Stomach (tissue), 9 donors: ENCODE data around the gene MINK1. TPM values are rescaled to one million over a fixed set of nuclear protein-coding genes. Genes with fewer than 3 reads are reported as not detected.

Experiments
- DNase-seq, 2 donors: peaks; one replicate each; pipeline versions ENCODE4 v3.0.0 to v3.0.0-alpha.2; 2013 to 2019
- H3K27ac ChIP-seq, 5 donors: fragments of 200-600 bp in 4 of 5; sonication (generic) in 4 of 5; one replicate each; pipeline ENCODE4 v1.5.1; 2013 to 2019; ENCODE audit warnings: mild to moderate bottlenecking in 1 of 5, moderate library complexity in 1 of 5
- H3K27me3 ChIP-seq, 3 donors: fragments of 200-600 bp; sonication (generic); one replicate each; pipeline ENCODE4 v1.5.1; 2017 to 2019; ENCODE audit warnings: mixed run types in 1 of 3
- H3K36me3 ChIP-seq, 4 donors: fragments of 200-600 bp; sonication (generic); 1 replicate in 3 of 4; 2 replicates in 1 of 4; pipeline ENCODE4 v1.5.1; 2016 to 2019
- H3K4me1 ChIP-seq, 4 donors: fragments of 200-600 bp; sonication (generic); one replicate each; pipeline ENCODE4 v1.5.1; 2016 to 2019
- H3K4me3 ChIP-seq, 4 donors: fragments of 200-600 bp; sonication (generic) in 3 of 4; one replicate each; pipeline ENCODE4 v1.5.1; 2016 to 2019; ENCODE audit warnings: mild to moderate bottlenecking in 1 of 4
- H3K9me3 ChIP-seq, 4 donors: fragments of 200-600 bp; sonication (generic); one replicate each; pipeline ENCODE4 v1.5.1; 2016 to 2019
- EP300 ChIP-seq: sonication (generic); formaldehyde crosslinking; IDR thresholded peaks from one replicate; pipeline ENCODE4 v1.6.1; 2017; ENCODE audit warnings: antibody characterized with exemption
- POLR2A ChIP-seq, 4 donors: fragments of 450-650 bp; IDR thresholded peaks; one replicate each; pipeline ENCODE4 v1.6.1; 2016; ENCODE audit warnings: antibody characterized with exemption in 4 of 4, control low read depth in 2 of 4, mild to moderate bottlenecking in 1 of 4, moderate library complexity in 1 of 4
- POLR2AphosphoS5 ChIP-seq, 3 donors: sonication (generic); formaldehyde crosslinking; IDR thresholded peaks; one replicate each; pipeline ENCODE4 v1.6.1; 2016; ENCODE audit warnings: antibody characterized with exemption in 3 of 3
- WGBS, 5 donors: extraction: QIAGEN DNeasy Blood & Tissue Kit in 3 of 5; methylation state at CpG; one replicate each; pipeline versions ENCODE4 v1.1.5 to v1.1.7; 2013 to 2018; 5-methylcytosine and 5-hydroxymethylcytosine counted together
- intact Hi-C: fragments of 100-400 bp; cut with DNase I; formaldehyde crosslinking; loops from one replicate; pipeline ENCODE4 v1.15.1; 2023; ENCODE audit warnings: low total_unique reads
- polyA plus RNA-seq, 3 donors: library from polyadenylated mRNA; stranded (reverse); fragments of 200-250 nt; gene quantifications; one replicate each; pipeline ENCODE4 v1.2.3, GENCODE V29; 2013
- total RNA-seq, 5 donors: library from RNA; depleted of rRNA; stranded (reverse); fragments of >200 nt; gene quantifications; one replicate each; pipeline versions ENCODE4 v1.1.0 to v1.2.3, GENCODE V29; 2014 to 2016
- TF ChIP-seq, protein P1 (sequence below), 7 experiments: fragments of 450-650 bp in 4 of 7; fragments of 200-600 bp in 3 of 7; sonication (generic) in 3 of 7; IDR thresholded peaks; one replicate each; pipeline ENCODE4 v1.5.1; 2016 to 2019; ENCODE audit warnings: antibody characterized with exemption in 7 of 7, control low read depth in 2 of 7, mild to moderate bottlenecking in 1 of 7
- donor health status: healthy with polysubstance abuse.
- donor health status: Bipolar disorder and iron deficiency.
- donor health status: healthy.

Gene MINK1
- total and polyA plus RNA-seq, 8 donors: 24.6 to 230 (median 49.4) TPM

DNA sequence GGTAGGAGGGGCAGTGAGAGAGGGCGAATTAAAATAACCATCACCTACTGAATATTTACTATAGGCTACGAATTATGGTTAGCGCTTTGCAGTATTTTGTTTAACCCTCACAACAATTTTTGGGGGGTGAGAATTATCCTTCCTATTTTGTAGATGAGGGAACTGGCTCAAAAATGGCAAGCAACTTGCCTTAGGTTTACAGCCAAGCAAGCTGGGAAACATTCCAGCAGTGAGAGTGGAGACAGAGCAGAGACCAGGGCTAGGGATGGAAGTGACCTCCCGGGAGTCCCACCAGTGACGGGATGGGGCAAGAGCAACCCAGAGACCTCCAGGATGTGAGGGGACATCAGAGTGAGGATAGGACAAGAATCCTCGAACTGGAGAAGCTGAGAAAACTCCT, 46.6 kb upstream of the MINK1 start:
- Histone ChIP-seq H3K27ac (peak overlapping the region in 1 of 5 donors; percentile 37), H3K27me3 (peaks cover 0 to 57% (median 17%) of the 10 kb centered on the region in 3 donors), H3K4me3 (peak overlapping the region; percentile 18 to 33 (median 32)), H3K36me3 (no peaks in the 10 kb centered on the region), H3K9me3 (no peaks in the 10 kb centered on the region), H3K4me1 (peaks cover 39 to 59% (median 48%) of the 10 kb centered on the region in 4 donors)
- peak in 1 of 2 donors; percentile 38 for DNase-seq
- TF ChIP-seq POLR2AphosphoS5 (IDR thresholded peaks at IDR 0.05) (no peak), EP300 (no peak), POLR2A (IDR thresholded peaks at IDR 0.05) (no peak)
- TF ChIP-seq, protein P1, sequence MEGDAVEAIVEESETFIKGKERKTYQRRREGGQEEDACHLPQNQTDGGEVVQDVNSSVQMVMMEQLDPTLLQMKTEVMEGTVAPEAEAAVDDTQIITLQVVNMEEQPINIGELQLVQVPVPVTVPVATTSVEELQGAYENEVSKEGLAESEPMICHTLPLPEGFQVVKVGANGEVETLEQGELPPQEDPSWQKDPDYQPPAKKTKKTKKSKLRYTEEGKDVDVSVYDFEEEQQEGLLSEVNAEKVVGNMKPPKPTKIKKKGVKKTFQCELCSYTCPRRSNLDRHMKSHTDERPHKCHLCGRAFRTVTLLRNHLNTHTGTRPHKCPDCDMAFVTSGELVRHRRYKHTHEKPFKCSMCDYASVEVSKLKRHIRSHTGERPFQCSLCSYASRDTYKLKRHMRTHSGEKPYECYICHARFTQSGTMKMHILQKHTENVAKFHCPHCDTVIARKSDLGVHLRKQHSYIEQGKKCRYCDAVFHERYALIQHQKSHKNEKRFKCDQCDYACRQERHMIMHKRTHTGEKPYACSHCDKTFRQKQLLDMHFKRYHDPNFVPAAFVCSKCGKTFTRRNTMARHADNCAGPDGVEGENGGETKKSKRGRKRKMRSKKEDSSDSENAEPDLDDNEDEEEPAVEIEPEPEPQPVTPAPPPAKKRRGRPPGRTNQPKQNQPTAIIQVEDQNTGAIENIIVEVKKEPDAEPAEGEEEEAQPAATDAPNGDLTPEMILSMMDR (IDR thresholded peaks at IDR 0.05): no peak
- WGBS, 5 donors: 14 to 26% (median 16%) methylated on average over 6 of the region's 6 CpGs
- intact Hi-C loops: loop anchor here (5.0 to 10.0 kb wide), 3 partner anchors 52 to 96 kb away; partner anchors contain the start of genes CXCL16, MED11, PELP1 and ZMYND15

DNA sequence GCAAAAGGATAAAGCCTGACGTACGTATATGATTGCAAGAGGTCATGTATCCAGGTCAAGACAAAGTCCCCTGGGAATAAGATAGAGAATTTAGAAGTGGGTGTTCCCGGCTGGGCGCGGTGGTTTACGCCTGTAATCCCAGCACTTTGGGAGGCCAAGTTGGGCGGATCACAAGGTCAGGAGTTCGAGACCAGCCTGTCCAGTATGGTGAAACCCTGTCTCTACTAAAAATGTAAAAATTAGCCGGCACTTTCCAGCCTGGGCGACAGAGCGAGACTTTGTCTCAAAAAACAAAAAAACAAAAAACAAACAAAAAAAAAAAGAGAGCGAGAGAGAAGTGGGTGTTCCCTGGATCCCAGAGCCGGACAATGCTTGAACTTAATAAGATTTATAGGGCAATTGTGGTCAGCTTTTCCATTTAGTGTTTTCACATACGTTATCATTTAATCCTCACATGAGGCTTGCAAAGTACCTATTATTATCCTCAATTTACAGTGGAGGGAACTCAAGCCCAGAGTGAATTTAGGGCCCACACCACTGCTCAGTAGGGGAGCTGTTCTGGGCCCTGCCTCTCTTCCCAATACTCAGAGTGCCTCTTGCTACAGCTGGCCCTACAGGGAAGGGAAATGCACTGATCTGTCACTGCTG, 44.9 kb upstream of the MINK1 start:
- TF ChIP-seq POLR2AphosphoS5 (IDR thresholded peaks at IDR 0.05) (no peak), POLR2A (IDR thresholded peaks at IDR 0.05) (no peak), EP300 (no peak)
- TF ChIP-seq, protein P1 (IDR thresholded peaks at IDR 0.05): no peak
- H3K27ac ChIP-seq: peak overlapping the region in 2 of 5 donors; percentile 98
- H3K4me3 ChIP-seq: peak overlapping the region in 3 of 4 donors; percentile 54 to 76 (median 64)
- H3K9me3 ChIP-seq: no peaks in the 10 kb centered on the region
- WGBS, 5 donors: 73 to 83% (median 77%) methylated on average over 14 of the region's 14 CpGs
- no peaks in the 10 kb centered on the region for H3K36me3 ChIP-seq
- peaks cover 0 to 39% (median 12%) of the 10 kb centered on the region in 3 donors for H3K27me3 ChIP-seq
- H3K4me1 ChIP-seq: peaks cover 39 to 59% (median 48%) of the 10 kb centered on the region in 4 donors
- no peak for DNase-seq
- intact Hi-C loops: loop anchor here (5.0 to 10.0 kb wide), 3 partner anchors 53 to 94 kb away; partner anchors contain the start of genes CXCL16, MED11, PELP1 and ZMYND15

DNA sequence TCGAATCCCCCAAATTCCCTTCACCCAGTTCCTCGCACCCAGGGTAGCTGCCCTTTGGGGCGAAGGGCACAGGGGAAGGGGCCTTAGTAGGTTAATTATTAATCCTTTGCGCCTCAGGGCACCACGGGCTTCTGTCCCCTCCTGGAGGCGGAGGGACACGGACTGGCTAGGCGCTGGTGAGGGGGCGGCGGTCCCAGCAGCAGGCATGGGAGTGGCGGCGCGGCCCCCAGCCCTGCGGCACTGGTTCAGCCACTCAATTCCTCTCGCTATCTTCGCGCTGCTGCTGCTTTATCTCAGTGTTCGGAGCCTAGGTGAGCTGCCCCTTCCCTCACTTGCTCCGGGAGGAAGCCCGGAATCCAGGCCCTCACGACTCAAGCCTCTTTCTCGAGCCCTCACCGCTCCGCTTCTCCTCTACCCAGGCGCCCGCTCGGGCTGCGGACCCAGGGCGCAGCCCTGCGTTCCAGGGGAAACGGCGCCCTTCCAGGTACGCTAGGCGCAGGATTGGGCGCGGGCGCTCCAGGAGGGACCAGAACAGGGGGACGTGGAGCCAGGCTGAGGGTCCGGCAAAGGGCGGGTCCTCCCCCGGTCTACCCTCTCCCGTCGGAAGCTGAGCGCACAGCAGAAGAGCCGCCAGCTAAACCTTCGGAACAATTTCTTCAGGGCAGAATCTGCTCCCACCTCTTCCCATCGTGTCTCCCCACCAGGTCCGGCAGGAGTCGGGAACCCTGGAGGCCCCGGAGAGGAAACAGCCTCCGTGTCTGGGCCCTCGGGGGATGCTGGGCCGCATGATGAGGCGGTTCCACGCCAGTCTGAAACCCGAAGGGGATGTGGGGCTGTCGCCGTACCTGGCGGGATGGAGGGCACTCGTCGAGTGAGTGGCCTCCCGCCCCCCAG, 44.1 kb upstream of the MINK1 start, which contains the start of gene GLTPD2:
TSS of gene GLTPD2 (plus strand) at position 158 of the 894 bp plus-strand sequence. CDS start at position 206, 48 bp downstream.
- peaks cover 0 to 31% (median 12%) of the 10 kb centered on the region in 3 donors for H3K27me3 ChIP-seq
- H3K4me3 ChIP-seq: peak within 1 kb of the TSS; percentile 54 to 76 (median 66)
- TF ChIP-seq EP300 (no peak), POLR2AphosphoS5 (IDR thresholded peaks at IDR 0.05) (no peak), POLR2A (IDR thresholded peaks at IDR 0.05) (no peak)
- TF ChIP-seq, protein P1 (IDR thresholded peaks at IDR 0.05): no peak
- H3K9me3 ChIP-seq: no peaks in the 10 kb centered on the region
- no peaks in the 10 kb centered on the region for H3K36me3 ChIP-seq
- peak within 1 kb of the TSS; percentile 94 to 99 (median 98) for H3K27ac ChIP-seq
- intact Hi-C loops: loop anchor here (5.0 to 10.0 kb wide), 3 partner anchors 54 to 93 kb away; partner anchors contain the start of genes CXCL16, MED11, PELP1 and ZMYND15
- DNase-seq: peak in 1 of 2 donors; percentile 63
- 16 to 32% (median 19%) methylated on average over 44 to 62 of the region's 62 CpGs for WGBS, 5 donors
- peaks cover 39 to 59% (median 48%) of the 10 kb centered on the region in 4 donors for H3K4me1 ChIP-seq

DNA sequence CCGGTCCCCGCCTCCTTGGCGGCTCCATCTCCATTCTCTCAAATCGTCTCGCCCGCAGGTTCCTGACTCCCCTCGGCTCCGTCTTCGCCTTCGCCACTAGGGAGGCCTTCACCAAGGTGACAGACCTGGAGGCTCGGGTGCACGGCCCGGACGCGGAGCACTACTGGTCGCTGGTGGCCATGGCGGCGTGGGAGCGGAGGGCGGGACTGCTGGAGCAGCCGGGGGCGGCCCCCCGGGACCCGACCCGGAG, 43.5 kb upstream of the MINK1 start:
- H3K36me3 ChIP-seq: no peaks in the 10 kb centered on the region
- peaks cover 39 to 59% (median 48%) of the 10 kb centered on the region in 4 donors for H3K4me1 ChIP-seq
- DNase-seq: no peak
- H3K9me3 ChIP-seq: no peaks in the 10 kb centered on the region
- intact Hi-C loops: loop anchor here (5.0 to 10.0 kb wide), 3 partner anchors 55 to 93 kb away; partner anchors contain the start of genes CXCL16, MED11, PELP1 and ZMYND15
- H3K27ac ChIP-seq: peak overlapping the region; percentile 94 to 99 (median 98)
- 0 to 20% (median 1%) methylated on average over 1 to 25 of the region's 25 CpGs for WGBS, 5 donors
- TF ChIP-seq EP300 (no peak), POLR2A (IDR thresholded peaks at IDR 0.05) (no peak), POLR2AphosphoS5 (IDR thresholded peaks at IDR 0.05) (no peak)
- TF ChIP-seq, protein P1 (IDR thresholded peaks at IDR 0.05): no peak
- peaks cover 0 to 26% (median 12%) of the 10 kb centered on the region in 3 donors for H3K27me3 ChIP-seq
- peak overlapping the region; percentile 54 to 76 (median 66) for H3K4me3 ChIP-seq
